ENCODE data around the gene KLHL11. TPM values are rescaled to one million over a fixed set of nuclear protein-coding genes. Genes with fewer than 3 reads are reported as not detected.
A peak's percentile ranks its signal among the peaks of the same experiment; 100 is the strongest.

The KLHL11 gene
- total and polyA plus RNA-seq, 9 of the 15 experiments (the other 6 are each of a cell fraction or from before 2014, with no cell fraction given), result 0.20 to 17.0 (median 10.3) TPM

DNA sequence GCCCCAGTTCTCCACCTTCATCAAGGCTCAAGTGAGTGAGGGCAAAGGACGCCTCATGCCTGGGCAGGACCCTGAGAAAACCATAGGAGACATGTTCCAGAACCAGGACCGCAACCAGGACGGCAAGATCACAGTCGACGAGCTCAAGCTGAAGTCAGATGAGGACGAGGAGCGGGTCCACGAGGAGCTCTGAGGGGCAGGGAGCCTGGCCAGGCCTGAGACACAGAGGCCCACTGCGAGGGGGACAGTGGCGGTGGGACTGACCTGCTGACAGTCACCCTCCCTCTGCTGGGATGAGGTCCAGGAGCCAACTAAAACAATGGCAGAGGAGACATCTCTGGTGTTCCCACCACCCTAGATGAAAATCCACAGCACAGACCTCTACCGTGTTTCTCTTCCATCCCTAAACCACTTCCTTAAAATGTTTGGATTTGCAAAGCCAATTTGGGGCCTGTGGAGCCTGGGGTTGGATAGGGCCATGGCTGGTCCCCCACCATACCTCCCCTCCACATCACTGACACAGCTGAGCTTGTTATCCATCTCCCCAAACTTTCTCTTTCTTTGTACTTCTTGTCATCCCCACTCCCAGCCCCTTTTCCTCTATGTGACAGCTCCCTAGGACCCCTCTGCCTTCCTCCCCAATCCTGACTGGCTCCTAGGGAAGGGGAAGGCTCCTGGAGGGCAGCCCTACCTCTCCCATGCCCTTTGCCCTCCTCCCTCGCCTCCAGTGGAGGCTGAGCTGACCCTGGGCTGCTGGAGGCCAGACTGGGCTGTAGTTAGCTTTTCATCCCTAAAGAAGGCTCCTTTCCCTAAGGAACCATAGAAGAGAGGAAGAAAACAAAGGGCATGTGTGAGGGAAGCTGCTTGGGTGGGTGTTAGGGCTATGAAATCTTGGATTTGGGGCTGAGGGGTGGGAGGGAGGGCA is 42.7 kb downstream of the KLHL11 start:
- Histone ChIP-seq H3K9me3 (replicated peaks; ENCODE audit: control insufficient read depth, insufficient read depth, low read depth, low read length) (no peaks in the 10 kb centered on the region), H3K4me3 (no peak overlapping the region), H3K36me3 (ENCODE audit: control insufficient read depth, insufficient read depth, low read length) (peaks cover 23% of the 10 kb centered on the region), H3K79me2 (ENCODE audit: control insufficient read depth, insufficient read depth, low read length) (no peaks in the 10 kb centered on the region), H4K20me1 (replicated peaks; ENCODE audit: control insufficient read depth, insufficient read depth, low read length) (no peaks in the 10 kb centered on the region), H3K27me3 (ENCODE audit: control insufficient read depth in 2 of 2, insufficient read depth in 2 of 2, low read length in 2 of 2) (no peaks in the 10 kb centered on the region), H3K4me2 (ENCODE audit: insufficient read depth, low read length) (no peak overlapping the region), H3K9me1 (ENCODE audit: control insufficient read depth, insufficient read depth, low read length) (no peaks in the 10 kb centered on the region), H2AFZ (ENCODE audit: low read depth, low read length) (no peak overlapping the region), H3K27ac (ENCODE audit: extremely low read depth, low read depth, low read length) (no peak overlapping the region), H3K4me1 (replicated peaks in 1 of 2; ENCODE audit: control insufficient read depth in 2 of 2, insufficient read depth in 2 of 2, low read length in 2 of 2) (peaks cover 2 to 37% of the 10 kb centered on the region in 2 experiments; a peak in 4 of 5 replicates), H3K9ac (ENCODE audit: insufficient read depth in 1 of 2, low read depth in 2 of 2, low read length in 2 of 2) (peak overlapping the region in 1 of 2 experiments; percentile 52; a peak in 2 of 4 replicates)
- no TSS peak for BruUV-seq (replicated peaks)
- TF ChIP-seq LCOR (CRISPR knock-in tag; IDR thresholded peaks at IDR 0.05) (no peak), FOSL1 (tag; conservative IDR thresholded peaks at IDR 0.05) (no peak), POLR2G (IDR thresholded peaks at IDR 0.05; ENCODE audit: low read depth, low read length) (peak; percentile 59), ZNF41 (CRISPR knock-in tag; conservative IDR thresholded peaks at IDR 0.05) (no peak), NFIC (IDR thresholded peaks at IDR 0.05) (no peak), JUND (IDR thresholded peaks at IDR 0.05; ENCODE audit: borderline replicate concordance, low read depth, low read length) (no peak), JUND (tag; IDR thresholded peaks at IDR 0.05; ENCODE audit: borderline replicate concordance, low read depth, low read length) (no peak), RB1 (IDR thresholded peaks at IDR 0.05; ENCODE audit: low read depth) (no peak), SPI1 (IDR thresholded peaks at IDR 0.05; ENCODE audit: borderline replicate concordance, low read depth, low read length) (0 out of 2 replicates have a peak, but pooled peaks have one; percentile 16), MYBL2 (IDR thresholded peaks at IDR 0.05; ENCODE audit: low read depth) (no peak), MYBL2 (CRISPR knock-in tag; IDR thresholded peaks at IDR 0.05; ENCODE audit: borderline replicate concordance) (no peak)
- TF ChIP-seq, protein P1, sequence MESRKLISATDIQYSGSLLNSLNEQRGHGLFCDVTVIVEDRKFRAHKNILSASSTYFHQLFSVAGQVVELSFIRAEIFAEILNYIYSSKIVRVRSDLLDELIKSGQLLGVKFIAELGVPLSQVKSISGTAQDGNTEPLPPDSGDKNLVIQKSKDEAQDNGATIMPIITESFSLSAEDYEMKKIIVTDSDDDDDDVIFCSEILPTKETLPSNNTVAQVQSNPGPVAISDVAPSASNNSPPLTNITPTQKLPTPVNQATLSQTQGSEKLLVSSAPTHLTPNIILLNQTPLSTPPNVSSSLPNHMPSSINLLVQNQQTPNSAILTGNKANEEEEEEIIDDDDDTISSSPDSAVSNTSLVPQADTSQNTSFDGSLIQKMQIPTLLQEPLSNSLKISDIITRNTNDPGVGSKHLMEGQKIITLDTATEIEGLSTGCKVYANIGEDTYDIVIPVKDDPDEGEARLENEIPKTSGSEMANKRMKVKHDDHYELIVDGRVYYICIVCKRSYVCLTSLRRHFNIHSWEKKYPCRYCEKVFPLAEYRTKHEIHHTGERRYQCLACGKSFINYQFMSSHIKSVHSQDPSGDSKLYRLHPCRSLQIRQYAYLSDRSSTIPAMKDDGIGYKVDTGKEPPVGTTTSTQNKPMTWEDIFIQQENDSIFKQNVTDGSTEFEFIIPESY (CRISPR knock-in tag; IDR thresholded peaks at IDR 0.05), result no peak
- intact Hi-C loops (cut with micrococcal nuclease), result no loop called here
- ATAC-seq, result no peak
- no peak for FAIRE-seq
- peak in 1 of 4 experiments; percentile 8 for DNase-seq (ENCODE audit: extremely low read depth in 1 of 4, low spot score in 3 of 4)
- in situ Hi-C loops (cut with MboI), result no loop called here
- ChIA-PET POLR2A (interaction anchor here (0.6 to 1.5 kb wide), 7 partner anchors 8 to 371 kb away, joined by 3 to 6 read pairs (median 4); partner anchors contain the start of genes HAP1 and NT5C3B), CTCF (ENCODE audit: low intra/inter-chr PET ratio) (interaction anchor here (0.6 kb wide), 1 partner anchor 42 kb away, joined by 3 read pairs; no protein-coding TSS in a partner anchor)
- WGBS (ENCODE audit: insufficient coverage, low coverage, missing lambda C conversion rate), result 52% methylated on average over 12 of the region's 12 CpGs

All from K562 (cell line).